HCT116 (cell line): Measurements from ENCODE around the gene KRTAP2-2. TPM values are rescaled to one million over a fixed set of nuclear protein-coding genes. Genes with fewer than 3 reads are reported as not detected.

Source experiments
- ATAC-seq: fragments of 200-7000 bp; cut with Tn5 transposase; 2 replicates; pipeline ENCODE4 v1.9.1; 2020; ENCODE audit warnings: mild to moderate bottlenecking, moderate library complexity
- BruUV-seq: library from RNA; stranded (reverse); fragments of 400-500 nt; replicated peaks from 2 replicates; lab custom pipeline; 2021; lab: Mats Ljungman, UMichigan
- CTCF ChIA-PET: fragments of 300-600 bp; sonication (Branson Sonifier 250); formaldehyde crosslinking; loops from one replicate; lab custom pipeline; 2021; ENCODE audit warnings: antibody characterized with exemption; lab: Charles Lee
- POLR2A ChIA-PET: fragments of 300-600, 350-600 bp; sonication (Branson Sonifier 250); formaldehyde crosslinking; loops from one replicate; lab custom pipeline; 2021; ENCODE audit warnings: antibody characterized with exemption; lab: Charles Lee
- RAD21 ChIA-PET, 2 experiments: fragments of 300-600 bp; sonication (Branson Sonifier 250); formaldehyde crosslinking; loops; one replicate each; lab custom pipeline; 2023; ENCODE audit warnings: low total read pairs in 2 of 2; ENCODE audit not compliant: uncharacterized antibody in 2 of 2, unreplicated experiment in 2 of 2, low non-redundant PET in 1 of 2; lab: Charles Lee
- DNase-seq: peaks from one replicate; pipeline ENCODE4 v3.0.0-alpha.2; 2010; ENCODE audit warnings: low read depth, low spot score
- H2AFZ ChIP-seq: fragments of 200-600 bp; shearing (Covaris generic), sonication (generic); 2 replicates; pipeline ENCODE4 v1.6.1; 2017; ENCODE audit warnings: low read depth, mixed run types, mixed read lengths, antibody characterized with exemption, low read length; ENCODE audit not compliant: poor library complexity, severe bottlenecking
- H3K27ac ChIP-seq: 2 replicates; pipeline ENCODE4 v1.5.1; 2012; ENCODE audit warnings: low read depth, low read length
- H3K27me3 ChIP-seq: fragments of 200-600 bp; sonication (generic); 2 replicates; pipeline ENCODE4 v1.6.1; 2016; ENCODE audit warnings: mixed run types, low read length, mixed read lengths; ENCODE audit not compliant: insufficient read depth
- H3K36me3 ChIP-seq, 2 experiments: fragments of 200-500 bp in 1 of 2; fragments of 200-600 bp in 1 of 2; sonication (Bioruptor generic) in 1 of 2; sonication (generic) in 1 of 2; 2 replicates each; pipeline versions ENCODE4 v1.5.1 to v1.6.1; 2014 to 2016; ENCODE audit warnings: low read length in 2 of 2, inconsistent platforms in 1 of 2, mixed read lengths in 1 of 2, mixed run types in 1 of 2; ENCODE audit not compliant: insufficient read depth in 2 of 2, control insufficient read depth in 1 of 2
- H3K4me1 ChIP-seq, 2 experiments: fragments of 200-600 bp in 1 of 2; sonication (generic) in 1 of 2; 2 replicates each; pipeline versions ENCODE4 v1.5.1 to v1.6.1; 2012 to 2017; ENCODE audit warnings: low read length in 2 of 2, inconsistent platforms in 1 of 2, mild to moderate bottlenecking in 1 of 2, mixed read lengths in 1 of 2, mixed run types in 1 of 2, moderate library complexity in 1 of 2; ENCODE audit not compliant: insufficient read depth in 2 of 2, control insufficient read depth in 1 of 2
- H3K4me2 ChIP-seq: fragments of 200-600 bp; sonication (generic); 2 replicates; pipeline ENCODE4 v1.6.1; 2017; ENCODE audit warnings: mixed run types, low read length, mixed read lengths
- H3K4me3 ChIP-seq, 2 experiments: fragments of 200-600 bp in 1 of 2; sonication (generic) in 1 of 2; replicated peaks in 1 of 2; 2 replicates each; pipeline ENCODE4 v1.5.1; 2011 to 2016; ENCODE audit warnings: low read length in 2 of 2, control low read depth in 1 of 2, low read depth in 1 of 2, mild to moderate bottlenecking in 1 of 2, mixed read lengths in 1 of 2, mixed run types in 1 of 2
- H3K79me2 ChIP-seq: fragments of 200-600 bp; sonication (generic); 2 replicates; pipeline ENCODE4 v1.6.1; 2017; ENCODE audit warnings: mild to moderate bottlenecking, mixed run types, low read length, moderate library complexity, mixed read lengths; ENCODE audit not compliant: insufficient read depth
- H3K9ac ChIP-seq: fragments of 200-600 bp; sonication (generic); 2 replicates; pipeline ENCODE4 v1.6.1; 2016; ENCODE audit warnings: low read length, mixed read lengths
- H3K9me2 ChIP-seq: fragments of 200-600 bp; sonication (generic), shearing (Covaris generic); 2 replicates; pipeline ENCODE4 v1.6.1; 2017; ENCODE audit warnings: mixed run types, mild to moderate bottlenecking, moderate library complexity; ENCODE audit not compliant: insufficient read depth
- H3K9me3 ChIP-seq, 2 experiments: fragments of 200-500 bp in 1 of 2; fragments of 200-600 bp in 1 of 2; sonication (Bioruptor generic) in 1 of 2; sonication (generic) in 1 of 2; 2 replicates each; pipeline ENCODE4 v1.6.1; 2014 to 2017; ENCODE audit warnings: low read length in 2 of 2, mixed read lengths in 2 of 2, inconsistent platforms in 1 of 2, low read depth in 1 of 2, mild to moderate bottlenecking in 1 of 2, mixed run types in 1 of 2, moderate library complexity in 1 of 2; ENCODE audit not compliant: control insufficient read depth in 1 of 2, insufficient read depth in 1 of 2
- H4K20me1 ChIP-seq: fragments of 200-600 bp; sonication (generic), shearing (Covaris generic); 2 replicates; pipeline ENCODE4 v1.6.1; 2017; ENCODE audit warnings: mixed run types, mild to moderate bottlenecking, moderate library complexity; ENCODE audit not compliant: insufficient read depth
- CEBPB ChIP-seq: IDR thresholded peaks from 2 replicates; pipeline ENCODE4 v1.6.1; 2012; ENCODE audit warnings: low read depth
- CTCF ChIP-seq, 3 experiments: fragments of 200-600 bp in 1 of 3; sonication (generic) in 1 of 3; IDR thresholded peaks in 2 of 3; conservative IDR thresholded peaks in 1 of 3; 2 replicates each; pipeline ENCODE4 v1.5.1; 2012 to 2017; ENCODE audit warnings: low read depth in 2 of 3, low read length in 2 of 3, antibody characterized with exemption in 1 of 3, borderline replicate concordance in 1 of 3, control low read depth in 1 of 3, mild to moderate bottlenecking in 1 of 3, mixed read lengths in 1 of 3, mixed run types in 1 of 3, moderate library complexity in 1 of 3; ENCODE audit not compliant: insufficient read depth in 1 of 3
- EGR1 ChIP-seq: IDR thresholded peaks from 2 replicates; pipeline ENCODE4 v1.6.1; 2012; ENCODE audit warnings: low read depth
- POLR2A ChIP-seq: IDR thresholded peaks from 2 replicates; pipeline ENCODE4 v1.7.0; 2011; ENCODE audit warnings: borderline replicate concordance; ENCODE audit not compliant: insufficient read depth, insufficient read length; ENCODE audit errors: extremely low read depth
- SIN3A ChIP-seq: IDR thresholded peaks from 2 replicates; pipeline ENCODE4 v1.6.1; 2012; ENCODE audit warnings: low read depth
- SP1 ChIP-seq: IDR thresholded peaks from 2 replicates; pipeline ENCODE4 v1.6.1; 2012; ENCODE audit warnings: low read depth
- YY1 ChIP-seq: IDR thresholded peaks from 2 replicates; pipeline ENCODE4 v1.6.1; 2011; ENCODE audit warnings: low read length, low read depth, moderate library complexity, mild to moderate bottlenecking; ENCODE audit not compliant: insufficient replicate concordance; ENCODE audit errors: extremely low read depth
- ZNF274 ChIP-seq: fragments of 200-500 bp; sonication (Bioruptor generic); IDR thresholded peaks from 2 replicates; pipeline ENCODE4 v1.6.1; 2014; ENCODE audit warnings: mild to moderate bottlenecking, low read depth, low read length, inconsistent platforms
- intact Hi-C: fragments of 100-400 bp; cut with micrococcal nuclease; formaldehyde crosslinking; loops from 2 replicates; pipeline ENCODE4 v1.10.0; 2022
- total RNA-seq: library from RNA; stranded (reverse); gene quantifications from one replicate; pipeline ENCODE4 v1.2.1, GENCODE V29; 2021; ENCODE audit not compliant: unreplicated experiment
- TF ChIP-seq, protein P1 (sequence below): IDR thresholded peaks from 2 replicates; pipeline ENCODE4 v1.6.1; 2012
- TF ChIP-seq, protein P2 (sequence below): IDR thresholded peaks from 2 replicates; pipeline ENCODE4 v1.6.1; 2011; ENCODE audit warnings: mild to moderate bottlenecking, low read length, moderate library complexity; ENCODE audit not compliant: insufficient replicate concordance; ENCODE audit errors: extremely low read depth

KRTAP2-2 gene
- total RNA-seq, 1 experiment from 2014 or later: 1.2 TPM

DNA sequence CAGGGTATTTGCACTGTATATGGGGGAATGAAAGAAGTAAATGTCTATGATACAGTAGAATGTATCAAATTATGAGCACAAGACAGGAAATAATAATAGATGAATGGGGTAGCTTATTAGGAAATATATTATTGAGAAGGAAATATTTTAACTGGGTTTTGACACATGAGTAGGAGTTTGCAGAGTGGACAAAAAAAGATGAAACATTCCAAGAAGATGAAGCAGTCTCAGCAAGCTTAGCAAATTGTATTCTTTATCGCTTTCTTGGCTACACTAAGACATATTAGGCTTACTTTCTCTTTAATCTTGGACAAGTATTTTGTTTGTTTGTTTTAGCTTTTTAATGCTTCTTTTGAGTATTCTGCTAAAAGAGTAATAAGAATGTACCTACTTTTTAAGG, 48.9 kb upstream of the KRTAP2-2 start:
- Histone ChIP-seq H3K27ac (peak overlapping the region; percentile 75; the same call in 1 of the 2 replicates), H3K4me3 (no peak overlapping the region), H3K4me1 (peaks cover 13 to 52% of the 10 kb centered on the region in 2 experiments), H3K9ac (peak overlapping the region; percentile 45), H3K79me2 (no peaks in the 10 kb centered on the region), H3K36me3 (peaks cover 0 to 16% of the 10 kb centered on the region in 2 experiments; a peak in 2 of 4 replicates), H3K9me2 (no peaks in the 10 kb centered on the region), H4K20me1 (no peaks in the 10 kb centered on the region), H3K27me3 (no peaks in the 10 kb centered on the region), H2AFZ (no peak overlapping the region), H3K9me3 (peaks cover 0 to 5% of the 10 kb centered on the region in 2 experiments; a peak in 1 of 4 replicates), H3K4me2 (peak overlapping the region; percentile 59)
- ATAC-seq (no peak), DNase-seq (no peak)
- RAD21 ChIA-PET: no interaction called here
- TF ChIP-seq, protein P1, sequence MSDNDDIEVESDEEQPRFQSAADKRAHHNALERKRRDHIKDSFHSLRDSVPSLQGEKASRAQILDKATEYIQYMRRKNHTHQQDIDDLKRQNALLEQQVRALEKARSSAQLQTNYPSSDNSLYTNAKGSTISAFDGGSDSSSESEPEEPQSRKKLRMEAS: no peak
- no peak for TF ChIP-seq CEBPB
- TF ChIP-seq, protein P2, sequence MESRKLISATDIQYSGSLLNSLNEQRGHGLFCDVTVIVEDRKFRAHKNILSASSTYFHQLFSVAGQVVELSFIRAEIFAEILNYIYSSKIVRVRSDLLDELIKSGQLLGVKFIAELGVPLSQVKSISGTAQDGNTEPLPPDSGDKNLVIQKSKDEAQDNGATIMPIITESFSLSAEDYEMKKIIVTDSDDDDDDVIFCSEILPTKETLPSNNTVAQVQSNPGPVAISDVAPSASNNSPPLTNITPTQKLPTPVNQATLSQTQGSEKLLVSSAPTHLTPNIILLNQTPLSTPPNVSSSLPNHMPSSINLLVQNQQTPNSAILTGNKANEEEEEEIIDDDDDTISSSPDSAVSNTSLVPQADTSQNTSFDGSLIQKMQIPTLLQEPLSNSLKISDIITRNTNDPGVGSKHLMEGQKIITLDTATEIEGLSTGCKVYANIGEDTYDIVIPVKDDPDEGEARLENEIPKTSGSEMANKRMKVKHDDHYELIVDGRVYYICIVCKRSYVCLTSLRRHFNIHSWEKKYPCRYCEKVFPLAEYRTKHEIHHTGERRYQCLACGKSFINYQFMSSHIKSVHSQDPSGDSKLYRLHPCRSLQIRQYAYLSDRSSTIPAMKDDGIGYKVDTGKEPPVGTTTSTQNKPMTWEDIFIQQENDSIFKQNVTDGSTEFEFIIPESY: no peak
- no TSS peak for BruUV-seq
- CTCF ChIA-PET: no interaction called here
- intact Hi-C loops: no loop called here
- POLR2A ChIA-PET: no interaction called here

GRCh38 chr17:41101586-41102259, 46.7 kb upstream of the KRTAP2-2 start, which contains the start of gene KRTAP4-16:
Gene KRTAP4-16 (minus strand): TSS chr17:41102209. CDS start chr17:41102209, 0 bp downstream.
- BruUV-seq: no TSS peak
- H3K4me3 ChIP-seq: no peak within 1 kb of the TSS
- CTCF ChIA-PET: no interaction called here

More at GRCh38 chr17:41101586-41102259, 46.7 kb upstream of the KRTAP2-2 start, which contains the start of gene KRTAP4-16:
- intact Hi-C loops: no loop called here
- Histone ChIP-seq H3K9ac (peak within 1 kb of the TSS; percentile 8; the same call in 1 of the 2 replicates), H3K9me2 (no peaks in the 10 kb centered on the region), H4K20me1 (no peaks in the 10 kb centered on the region), H2AFZ (no peak within 1 kb of the TSS), H3K27ac (peak within 1 kb of the TSS; percentile 75), H3K79me2 (no peaks in the 10 kb centered on the region), H3K9me3 (no peaks in the 10 kb centered on the region), H3K36me3 (peaks cover 0 to 4% of the 10 kb centered on the region in 2 experiments; a peak in 1 of 4 replicates)
- ChIA-PET POLR2A (no interaction called here), RAD21 (no interaction called here)
- no peak for ATAC-seq
- DNase-seq: no peak
- TF ChIP-seq SIN3A: no peak
- no peak for TF ChIP-seq CTCF (IDR thresholded peaks at IDR 0.05 in 2 of 3, conservative IDR thresholded peaks at IDR 0.05 in 1 of 3; ENCODE audit: borderline replicate concordance in 1 of 3, insufficient read depth in 1 of 3, low read depth in 2 of 3, low read length in 2 of 3)
- TF ChIP-seq YY1: no peak
- TF ChIP-seq POLR2A: no peak
- no peak for TF ChIP-seq SP1
- TF ChIP-seq ZNF274: no peak
- no peak for TF ChIP-seq EGR1
- TF ChIP-seq, all 23 proteins: peak for 0
- Histone ChIP-seq H3K4me2 (peak within 1 kb of the TSS; percentile 19; the same call in 1 of the 2 replicates), H3K27me3 (no peaks in the 10 kb centered on the region), H3K4me1 (peaks cover 13 to 56% of the 10 kb centered on the region in 2 experiments)
